A172 (cell line): ENCODE data around the gene CFAP210. TPM values are rescaled to one million over a fixed set of nuclear protein-coding genes. Genes with fewer than 3 reads are reported as not detected.
"Not testable (repeated sequence)": the region's sequence is repeated elsewhere in the genome, so short reads cannot be mapped to it uniquely, and the experiment has no call there.

Experiments used
- DNase-seq: peaks from one replicate; pipeline ENCODE4 v3.0.0-alpha.2; 2015; ENCODE audit warnings: low spot score
- total RNA-seq: library from RNA; depleted of rRNA; stranded (reverse); fragments of >200 nt; shearing (Covaris generic); gene quantifications from 2 replicates; pipeline ENCODE4 v1.2.3, GENCODE V29; 2014

CFAP210 gene
- total RNA-seq, 1 experiment from 2014 or later, result not detected

DNA sequence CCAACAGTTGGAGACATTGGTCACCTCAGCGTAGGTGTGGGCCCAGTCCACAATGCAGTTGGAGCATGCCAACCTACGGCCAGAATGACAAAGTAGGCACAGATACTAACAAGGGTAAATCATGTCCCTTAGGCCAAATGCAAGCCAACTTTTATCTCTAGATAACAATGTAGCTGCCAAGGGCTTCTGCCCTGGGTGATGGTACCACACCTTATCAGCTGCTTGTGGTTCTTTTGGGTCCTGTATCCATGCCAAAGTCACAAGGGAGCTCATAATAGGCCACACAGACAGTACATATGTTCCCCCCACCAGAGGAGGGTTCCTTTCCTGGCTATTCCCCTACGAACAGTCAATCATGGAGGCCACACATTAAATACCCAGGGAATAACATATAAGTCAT lies 19.1 kb upstream of the CFAP210 start:
- no peak for DNase-seq

DNA sequence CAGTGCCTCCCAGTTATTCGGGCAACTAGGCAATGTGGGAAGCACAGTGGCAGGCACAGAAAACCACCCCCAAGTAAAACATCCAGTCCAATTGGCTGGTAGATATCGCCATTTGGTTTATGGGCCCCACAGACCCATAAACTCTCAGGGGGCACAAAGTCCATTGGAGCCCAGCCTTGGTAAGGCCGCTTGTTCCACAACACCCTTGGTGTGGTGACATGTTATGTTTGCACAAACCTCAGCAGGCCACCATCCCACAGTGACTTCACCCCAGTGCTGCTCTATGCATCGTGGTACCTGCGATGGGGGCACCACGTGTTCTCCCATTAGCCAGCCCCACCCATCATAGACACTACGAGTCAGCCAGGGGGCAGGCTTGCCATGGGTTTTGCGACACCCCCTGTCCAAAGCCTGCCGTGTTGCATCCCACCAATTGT lies 18.6 kb upstream of the CFAP210 start:
- DNase-seq, result no peak

DNA sequence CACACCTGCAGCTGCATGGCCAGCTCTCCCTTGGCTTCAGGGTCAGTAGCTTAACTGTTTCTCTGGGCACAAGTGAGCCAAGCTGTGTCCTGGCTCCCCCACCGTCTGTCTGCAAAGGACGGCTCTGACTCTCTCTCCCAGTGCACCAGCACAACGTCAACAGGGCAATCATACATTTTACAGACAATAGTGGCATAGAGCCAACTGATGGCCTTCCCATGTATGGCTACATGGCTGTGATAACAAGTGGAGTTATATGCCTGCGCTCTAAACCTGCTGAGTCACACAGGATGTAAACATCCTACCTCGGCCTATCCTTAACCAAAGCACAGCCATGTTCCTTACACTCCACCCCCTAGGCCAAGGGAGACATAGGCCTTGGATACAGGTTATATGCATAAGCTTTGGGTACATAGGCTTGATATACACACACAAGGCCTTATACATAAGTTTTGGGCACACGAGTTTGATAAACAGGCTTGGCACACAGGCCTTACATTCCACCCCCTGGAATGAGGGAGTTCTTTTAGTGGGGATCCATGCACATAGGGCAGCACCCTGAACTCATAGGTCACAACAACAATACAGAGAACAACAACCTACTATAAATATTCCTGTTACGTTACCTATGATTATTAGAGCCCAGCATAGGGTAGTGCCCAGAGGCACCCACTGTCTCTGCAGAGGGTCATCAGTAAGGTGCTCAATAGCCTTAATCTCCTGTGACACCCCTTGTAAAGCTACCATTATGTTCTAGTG lies 17.7 kb upstream of the CFAP210 start:
- DNase-seq, result no peak

DNA sequence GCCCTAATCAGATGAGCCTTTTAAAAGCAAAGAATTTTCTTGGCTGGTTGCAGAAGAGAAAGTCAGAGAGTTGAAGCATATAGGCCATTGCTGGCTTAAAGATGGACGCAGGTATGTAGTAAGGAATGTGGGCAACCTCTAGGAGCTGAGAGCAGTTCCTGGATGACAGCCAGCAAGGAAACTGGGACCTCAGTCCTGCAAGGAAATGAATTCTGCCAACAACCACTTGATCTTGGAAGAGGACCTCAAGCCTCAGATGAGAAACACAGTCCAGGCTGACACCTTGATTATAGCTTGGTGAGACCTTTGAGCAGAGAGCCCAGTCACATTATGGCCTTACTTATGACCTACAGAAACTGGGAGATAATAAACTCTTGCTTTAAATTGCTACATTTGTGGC lies 15.8 kb upstream of the CFAP210 start:
- no peak for DNase-seq

DNA sequence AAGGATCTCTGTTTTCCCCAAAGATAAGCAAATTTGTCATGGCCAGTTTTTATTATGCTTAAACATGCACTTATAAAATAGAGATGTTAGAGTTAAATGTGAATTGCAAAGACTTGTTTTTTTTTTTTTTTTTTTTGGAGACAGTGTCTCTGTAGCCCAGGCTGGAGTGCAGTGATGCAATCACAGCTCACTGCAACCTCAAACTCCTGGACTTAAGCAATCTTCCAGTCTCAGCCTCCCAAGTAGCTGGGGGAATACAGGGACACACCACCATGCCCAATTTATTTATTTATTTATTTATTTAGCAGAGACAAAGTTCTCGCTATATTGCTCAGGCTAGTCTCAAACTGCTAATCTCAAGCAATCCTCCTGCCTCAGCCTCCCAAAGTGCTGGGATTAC lies 15.1 kb upstream of the CFAP210 start:
- no peak for DNase-seq

DNA sequence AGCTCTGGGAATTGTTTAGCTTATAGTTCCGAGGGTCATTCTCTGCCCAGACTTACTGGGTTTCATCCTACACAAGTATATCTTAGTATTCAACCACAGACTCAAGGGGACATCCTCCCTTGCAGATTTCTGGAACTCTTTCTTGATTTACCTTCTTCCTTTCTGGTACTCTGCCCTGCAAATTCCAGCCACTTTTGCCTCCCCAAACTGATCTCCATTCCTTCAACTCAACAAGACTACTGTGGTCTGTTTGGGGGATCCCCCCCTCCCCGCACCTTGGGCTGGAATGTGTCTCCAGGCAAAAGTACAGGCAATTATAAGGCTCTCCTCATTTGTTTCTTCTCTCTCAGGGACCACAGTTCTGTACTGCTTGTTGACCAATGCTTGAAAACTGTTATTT lies 13.4 kb upstream of the CFAP210 start:
- no peak for DNase-seq

DNA sequence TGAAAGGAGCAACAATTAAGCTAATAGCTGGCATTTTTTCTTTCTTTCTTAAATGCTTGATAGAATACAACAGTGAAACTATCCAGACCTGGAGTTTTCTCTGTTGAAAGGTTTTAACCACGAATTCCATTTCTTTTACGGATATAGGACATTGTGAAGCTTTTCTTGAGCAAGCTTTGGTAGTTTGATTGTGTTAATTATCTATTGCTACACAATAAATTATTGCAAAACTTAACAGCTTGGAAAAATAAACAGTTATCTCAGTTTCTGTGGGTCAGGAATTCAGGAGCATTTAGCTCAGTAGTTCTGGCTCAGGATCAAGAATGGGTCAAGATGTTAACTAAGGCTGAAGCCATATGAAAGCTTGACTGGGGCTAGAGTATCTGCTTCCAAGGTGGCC lies 11.7 kb upstream of the CFAP210 start:
- DNase-seq, result no peak

DNA sequence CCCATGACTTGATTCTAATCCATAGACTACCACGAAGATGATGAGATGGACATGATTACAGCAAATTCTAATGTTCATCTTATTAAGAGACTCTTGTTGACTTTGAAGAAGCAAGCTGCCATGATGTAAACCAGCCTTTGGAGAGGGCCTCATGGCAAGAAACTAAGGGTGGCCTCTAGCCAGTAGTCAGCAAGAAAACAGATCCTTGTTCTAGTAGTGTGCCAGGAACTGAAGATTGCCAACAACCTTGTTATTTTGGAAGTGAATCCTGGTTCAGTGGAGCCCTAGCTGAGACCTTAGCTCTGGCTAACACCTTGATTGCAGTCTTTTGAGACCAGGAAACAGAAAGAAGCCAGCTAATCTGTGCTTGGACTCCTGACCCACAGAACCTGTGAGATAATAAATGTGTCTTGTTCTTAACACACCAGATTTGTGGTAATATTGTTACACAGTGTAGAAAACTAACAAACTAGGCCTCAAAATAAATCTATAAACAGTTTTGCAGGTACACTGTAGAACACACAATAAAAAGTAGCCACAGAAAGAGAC lies 10.0 kb upstream of the CFAP210 start:
- DNase-seq, result no peak

DNA sequence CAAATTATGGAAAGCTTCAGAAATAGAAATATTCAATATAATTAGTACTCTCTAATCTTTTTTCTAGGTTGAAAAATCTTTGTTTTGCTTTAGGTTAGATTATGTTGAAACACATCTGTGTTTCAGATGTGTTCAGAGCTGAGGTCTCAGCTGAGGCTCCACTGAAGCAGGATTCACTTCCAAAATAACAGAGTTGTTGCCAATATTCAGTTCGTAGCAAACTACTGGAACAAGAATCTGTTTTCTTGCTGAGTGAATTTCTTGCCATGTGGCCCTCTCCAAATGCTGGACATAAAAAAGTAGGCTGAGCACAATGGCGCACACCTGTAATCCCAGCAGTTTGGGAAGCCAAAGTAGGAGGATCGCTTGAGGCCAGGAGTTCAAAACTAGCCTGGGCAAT lies 8.8 kb upstream of the CFAP210 start:
- no peak for DNase-seq

DNA sequence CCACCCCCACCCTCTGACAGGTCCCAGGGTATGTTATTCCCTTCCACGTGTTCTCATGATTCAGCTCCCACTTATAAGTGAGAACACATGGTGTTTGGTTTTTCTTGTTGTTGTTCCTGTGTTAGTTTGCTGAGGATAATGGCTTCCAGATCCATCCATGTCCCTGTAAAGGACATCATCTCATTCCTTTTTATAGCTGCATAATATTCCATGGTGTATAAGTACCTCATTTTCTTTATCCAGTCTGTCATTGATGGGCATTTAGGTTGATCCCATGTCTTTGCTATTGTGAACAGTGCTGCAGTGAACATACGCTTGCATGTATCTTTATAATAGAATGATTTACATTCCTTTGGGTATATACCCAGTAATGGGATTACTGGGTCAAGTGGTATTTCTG lies 5.0 kb upstream of the CFAP210 start:
- not testable (repeated sequence) for DNase-seq

DNA sequence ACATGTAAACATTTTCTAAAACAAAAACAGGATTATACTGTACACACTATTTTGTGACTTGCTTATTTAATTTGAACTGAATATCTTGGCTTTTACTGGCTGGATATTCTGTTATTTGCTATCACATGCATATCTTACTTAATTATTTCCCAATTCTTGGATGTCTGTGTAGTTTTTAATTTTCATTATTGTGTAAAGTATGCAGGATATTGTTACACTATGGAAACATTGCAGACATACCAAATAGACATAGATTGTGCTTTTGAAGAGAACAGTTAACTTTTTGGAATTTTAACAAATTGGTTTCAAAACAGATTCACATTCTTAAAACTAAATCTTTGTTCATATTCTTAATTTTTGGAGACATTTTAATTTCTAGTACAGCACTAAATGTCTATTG lies 2.2 kb upstream of the CFAP210 start:
- no peak for DNase-seq

DNA sequence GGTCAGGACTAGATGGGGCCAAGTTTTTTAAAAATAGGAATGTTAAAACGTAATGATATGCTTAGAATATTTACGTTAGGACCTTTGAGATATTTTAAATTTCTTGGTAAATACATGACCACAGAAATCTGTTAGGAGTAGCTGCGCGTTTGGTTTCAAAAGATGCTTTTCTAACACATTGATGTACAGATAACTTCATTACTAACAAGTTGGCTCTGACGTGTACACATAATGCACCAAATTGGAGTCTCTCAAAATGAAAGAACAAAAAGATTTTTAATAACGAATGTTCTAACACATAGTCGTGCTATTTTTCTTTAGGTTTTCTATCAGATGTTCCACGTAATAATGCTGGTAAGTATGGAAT lies 672 bp upstream of the CFAP210 start:
- no peak for DNase-seq

DNA sequence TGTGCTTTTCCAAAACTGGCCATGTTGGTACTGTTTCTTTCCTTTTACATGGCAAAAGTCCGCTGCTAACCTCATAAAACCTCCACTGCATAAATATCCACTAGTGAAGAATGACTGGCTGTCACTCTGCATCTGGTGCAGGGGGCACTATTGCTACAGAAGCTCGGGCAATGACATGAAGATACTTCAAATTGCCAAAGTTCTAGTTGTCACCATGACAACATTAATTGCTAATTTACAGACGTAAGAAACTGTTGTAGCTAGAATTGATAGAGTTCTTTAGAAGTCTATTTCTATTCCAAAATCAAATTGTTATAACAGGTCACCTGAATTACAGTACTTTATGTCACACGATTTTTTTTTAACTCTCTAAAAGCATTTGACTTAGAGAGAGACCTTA lies 845 bp downstream of the CFAP210 start:
- no peak for DNase-seq

DNA sequence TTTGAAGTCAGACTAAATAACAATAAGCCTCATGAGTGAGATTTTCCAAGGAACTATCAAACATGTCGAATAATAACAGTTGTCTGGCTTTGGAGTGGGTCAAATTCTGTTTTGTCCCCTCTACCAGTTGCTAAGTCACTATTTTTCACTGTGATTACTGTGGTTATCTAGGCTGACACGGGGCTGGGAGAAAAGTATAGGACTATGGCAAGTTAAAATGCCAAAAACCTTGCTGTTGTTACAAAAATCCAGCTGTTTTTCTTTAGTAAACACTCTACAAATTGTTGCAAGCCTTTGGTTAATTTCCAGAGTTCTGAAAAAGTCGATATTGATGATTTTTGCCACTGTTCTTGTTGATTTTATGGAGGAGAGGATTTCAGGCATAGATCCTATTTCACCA lies 1.5 kb downstream of the CFAP210 start:
- DNase-seq, result no peak

DNA sequence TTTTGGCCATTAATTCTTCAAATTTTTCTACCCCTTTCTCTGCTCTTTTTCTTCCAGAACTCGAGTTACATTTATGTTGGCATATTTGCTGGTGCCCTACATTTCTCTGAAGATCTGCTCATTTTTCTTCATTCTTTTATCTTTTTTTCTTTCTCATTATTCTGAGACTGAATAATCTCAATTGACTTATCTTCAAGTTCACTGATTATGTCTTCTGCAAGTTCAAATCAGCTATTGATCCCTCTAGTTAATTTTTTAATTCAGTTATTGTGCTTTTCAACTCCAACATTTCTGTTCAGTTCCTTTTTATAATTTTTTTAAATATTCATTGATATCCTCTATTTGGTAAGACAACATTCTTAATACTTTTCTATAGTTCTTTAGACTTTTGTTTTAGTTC lies 3.2 kb downstream of the CFAP210 start:
- no peak for DNase-seq

DNA sequence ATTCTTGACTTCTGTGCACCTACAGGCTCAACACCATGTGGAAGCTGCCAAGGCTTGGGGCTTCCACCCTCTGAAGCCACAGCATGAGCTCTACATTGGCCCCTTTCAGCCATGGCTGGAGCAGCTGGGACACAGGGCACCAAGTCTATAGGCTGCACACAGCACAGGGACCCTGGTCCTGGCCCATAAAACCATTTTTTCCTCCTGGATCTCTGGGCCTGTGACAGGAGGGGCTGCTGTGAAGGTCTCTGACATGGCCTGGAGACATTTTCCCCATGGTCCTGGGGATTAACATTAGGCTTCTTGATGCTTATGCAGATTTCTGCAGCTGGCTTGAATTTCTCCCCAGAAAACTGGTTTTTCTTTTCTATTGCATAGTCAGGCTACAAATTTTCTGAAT lies 6.3 kb downstream of the CFAP210 start:
- DNase-seq, result not testable (repeated sequence)

DNA sequence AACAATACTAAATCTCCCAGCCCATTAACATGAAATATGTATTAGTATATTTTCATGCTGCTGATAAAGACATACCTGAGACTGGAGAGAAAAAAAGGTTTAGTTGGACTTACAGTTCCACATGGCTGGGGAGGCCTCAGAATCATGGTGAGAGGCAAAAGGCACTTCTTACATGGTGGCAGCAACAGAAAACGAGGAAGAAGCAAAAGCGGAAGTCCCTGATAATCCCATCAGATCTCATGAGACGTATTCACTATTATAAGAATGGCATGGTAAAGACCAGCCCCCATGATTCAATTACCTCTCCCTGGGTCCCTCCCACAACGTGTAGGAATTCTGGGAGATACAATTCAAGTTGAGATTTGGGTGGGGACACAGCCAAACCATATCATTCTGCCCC lies 7.4 kb downstream of the CFAP210 start:
- not testable (repeated sequence) for DNase-seq

DNA sequence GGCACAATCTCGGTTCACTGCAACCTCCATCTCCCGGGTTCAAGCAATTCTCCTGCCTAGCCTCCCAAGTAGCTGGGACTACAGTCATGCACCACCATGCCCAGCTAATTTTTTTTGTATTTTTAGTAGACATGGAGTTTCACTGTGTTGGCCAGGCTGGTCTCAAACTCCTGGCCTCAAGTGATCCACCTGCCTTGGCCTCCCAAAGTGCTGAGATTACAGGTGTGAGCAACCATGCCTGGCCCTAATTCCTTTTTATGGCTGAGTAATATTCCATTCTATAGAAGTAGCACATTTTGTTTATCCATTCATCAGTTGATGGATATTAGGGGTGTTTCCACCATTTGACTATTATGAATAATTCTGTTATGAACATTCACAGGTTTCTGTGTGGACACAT lies 9.5 kb downstream of the CFAP210 start:
- DNase-seq, result not testable (repeated sequence)

DNA sequence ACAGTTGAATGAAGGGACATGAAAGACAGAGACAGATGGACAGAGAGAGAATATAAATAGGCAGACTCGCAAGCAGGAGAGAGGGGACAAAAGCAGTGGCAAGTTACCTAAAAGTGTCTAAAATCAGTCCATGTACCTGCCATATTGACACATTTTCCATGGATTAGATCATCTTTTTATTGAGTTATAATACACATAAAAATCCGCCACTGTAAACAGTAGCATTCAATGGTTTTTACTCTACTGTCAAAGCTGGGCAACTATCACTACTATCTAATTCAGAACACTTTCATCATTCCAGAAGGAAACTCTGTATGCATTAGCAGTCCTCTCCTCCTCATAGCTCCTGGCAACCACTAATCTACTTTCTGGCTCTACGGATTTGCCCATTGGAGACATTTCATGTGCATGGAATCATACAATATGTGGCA lies 10.1 kb downstream of the CFAP210 start:
- DNase-seq, result no peak

DNA sequence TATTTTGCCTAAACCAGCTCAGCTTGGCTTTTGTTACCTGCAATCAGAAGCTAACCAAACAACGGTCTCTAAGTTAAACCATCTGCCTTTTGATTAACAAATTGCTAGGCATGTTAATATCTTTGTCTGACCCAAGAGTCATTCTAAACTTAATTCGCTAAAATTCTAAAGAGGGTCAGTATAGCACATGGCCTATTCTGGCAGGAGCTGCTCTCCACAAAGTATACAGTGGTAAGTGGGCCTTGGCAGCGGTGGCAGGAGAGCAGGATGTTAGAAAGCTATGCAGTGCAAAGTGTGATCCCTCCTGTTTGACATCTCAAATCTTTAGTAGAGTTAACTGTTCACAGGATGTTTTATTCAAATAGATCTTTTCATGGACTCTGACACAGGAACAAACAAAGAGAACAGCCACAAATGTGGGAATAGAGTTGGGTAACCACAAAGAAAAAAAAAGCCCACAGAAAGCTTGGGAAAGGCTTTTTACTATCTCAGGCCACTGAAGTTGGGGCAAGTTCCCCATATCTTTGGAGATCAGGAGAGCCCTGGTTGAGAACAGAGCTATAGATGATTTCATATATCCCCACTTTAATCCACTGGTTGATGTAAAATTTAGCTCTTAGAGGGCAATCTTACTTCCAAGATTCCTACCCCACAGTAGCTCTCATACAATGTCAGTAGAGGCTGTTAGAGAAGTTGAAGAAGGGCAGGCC lies 10.6 kb downstream of the CFAP210 start:
- DNase-seq, result no peak

DNA sequence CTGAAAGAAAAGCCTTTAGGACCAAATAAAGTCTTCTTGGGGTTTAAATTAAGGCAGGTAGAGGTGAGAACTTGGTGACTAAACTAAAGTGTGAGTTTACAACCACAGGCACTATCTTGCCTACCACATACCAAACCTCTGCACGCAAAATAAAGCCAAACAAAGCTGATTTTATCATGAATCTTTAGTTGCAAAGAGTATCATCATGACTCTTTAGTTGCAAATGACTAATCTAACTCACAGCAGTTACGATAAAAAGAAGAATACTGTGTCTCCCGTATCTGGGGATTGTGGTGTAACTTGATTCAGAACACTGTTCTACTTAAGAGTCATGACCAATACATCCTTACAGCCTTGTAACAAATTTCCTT lies 11.2 kb downstream of the CFAP210 start:
- DNase-seq, result no peak

DNA sequence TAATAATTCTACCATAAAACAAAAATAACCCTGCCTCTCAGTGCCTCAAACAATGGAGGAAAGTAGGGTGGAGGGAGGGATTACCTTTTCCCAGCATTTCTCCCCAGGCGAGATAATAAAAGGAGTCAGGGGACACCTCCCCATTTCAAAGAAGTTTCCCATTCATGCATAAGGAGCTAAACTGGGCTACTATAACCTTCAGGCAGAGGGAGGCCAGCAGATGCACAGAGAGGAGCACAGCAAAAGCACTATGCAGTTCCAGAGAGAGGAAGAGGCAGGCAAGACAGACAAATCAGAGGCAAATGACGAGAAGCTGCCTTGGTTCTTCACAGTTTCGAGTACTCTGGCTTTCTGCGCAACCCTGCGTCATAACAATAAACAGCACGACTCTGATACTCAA lies 17.4 kb downstream of the CFAP210 start:
- no peak for DNase-seq

DNA sequence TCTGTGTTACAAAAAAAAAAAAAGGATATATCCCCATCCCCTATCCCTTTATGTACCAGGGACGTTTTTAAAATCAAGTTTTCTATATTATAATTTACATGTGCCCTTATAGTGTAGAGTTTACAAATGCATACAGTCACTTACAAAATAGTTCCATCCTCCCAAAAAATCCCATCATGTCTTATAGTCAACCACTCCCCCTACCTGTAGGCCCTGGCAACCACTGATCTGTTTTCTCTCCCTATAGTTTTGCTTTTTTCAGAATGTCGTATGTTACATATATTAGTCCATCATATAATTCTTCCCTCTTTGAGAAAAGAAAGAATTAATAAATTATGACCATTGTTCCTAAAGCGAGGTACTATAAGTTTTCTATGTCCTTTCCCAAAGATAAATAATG lies 17.8 kb downstream of the CFAP210 start:
- DNase-seq, result no peak
